Measurements from ENCODE around the gene NDN. TPM values are rescaled to one million over a fixed set of nuclear protein-coding genes. Genes with fewer than 3 reads are reported as not detected.

Gene NDN
- total RNA-seq = 76.9 and 172 TPM in 2 replicates

GRCh38 chr15:23687143-23687470, at the start of gene NDN:
Gene NDN (minus strand): TSS chr15:23687305. CDS start chr15:23687217, 88 bp downstream.

GRCh38 chr15:23647421-23648370, 39.4 kb downstream of the NDN start, which contains the start of gene MAGEL2:
Gene MAGEL2 (minus strand): TSS chr15:23647867. CDS start chr15:23647742, 125 bp downstream.

Other genes with a start within 250 kb of the NDN start
- not detected in 2 replicates for gene GOLGA6L2, start 240.1 kb downstream of the NDN start, total RNA-seq
- gene MKRN3, start 121.6 kb downstream of the NDN start, total RNA-seq = 0.08 TPM in 1 of 2 replicates, not detected in the other
- 0.52 and 4.5 TPM in 2 replicates for gene MAGEL2, start 39.4 kb downstream of the NDN start, total RNA-seq